HG02571 (cell line): ENCODE results near the gene BCOR.

ENCODE experiments used
- ATAC-seq: cut with Tn5 transposase; IDR thresholded peaks from one replicate; pipeline ENCODE4 v1.9.1; 2021; ENCODE audit warnings: mild to moderate bottlenecking, moderate library complexity; ENCODE audit not compliant: unreplicated experiment

Gene BCOR

DNA sequence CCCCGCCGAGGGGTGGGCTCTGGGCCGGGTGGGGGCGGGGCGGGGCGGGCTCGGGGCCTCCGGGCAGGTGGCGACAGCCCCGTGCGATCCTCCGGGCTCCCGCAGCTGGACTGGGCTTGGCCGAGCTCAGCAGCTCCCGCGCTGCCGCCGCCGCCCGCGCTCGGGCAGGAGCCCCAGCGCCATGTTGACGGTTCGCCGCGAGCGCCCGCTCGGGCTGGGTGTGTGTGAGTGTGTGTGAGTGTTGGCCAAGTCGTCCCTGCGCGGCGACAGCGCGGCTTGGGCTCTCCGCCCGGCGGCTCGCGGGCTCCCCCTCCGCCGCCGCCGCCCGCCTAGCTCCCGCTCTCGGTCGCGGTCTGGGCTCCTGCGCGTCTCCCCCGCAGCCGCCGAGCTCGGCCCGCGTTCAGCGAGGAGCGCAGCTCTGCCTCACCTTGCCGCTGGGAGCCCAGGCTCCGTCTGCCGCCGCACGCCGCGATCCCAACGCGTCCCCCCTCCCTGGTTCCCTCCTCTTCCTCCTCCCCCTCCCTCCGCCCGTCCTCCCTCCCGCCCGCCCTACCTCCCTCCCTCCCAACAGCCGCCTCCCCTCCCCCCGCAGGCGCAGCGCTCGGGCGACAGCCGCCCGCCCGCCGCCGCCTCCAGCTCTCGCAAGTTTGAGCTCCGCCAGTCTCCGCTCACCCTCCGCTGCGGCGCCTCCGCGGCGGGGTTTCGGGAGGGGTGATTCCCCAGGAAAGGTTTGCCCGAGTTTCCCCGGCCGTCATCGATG lies at the start of gene BCOR:
Gene BCOR (minus strand): TSS at position 455 of the 760 bp plus-strand sequence. CDS start 20,029 bp downstream, outside the sequence.
- ATAC-seq: no peak

DNA sequence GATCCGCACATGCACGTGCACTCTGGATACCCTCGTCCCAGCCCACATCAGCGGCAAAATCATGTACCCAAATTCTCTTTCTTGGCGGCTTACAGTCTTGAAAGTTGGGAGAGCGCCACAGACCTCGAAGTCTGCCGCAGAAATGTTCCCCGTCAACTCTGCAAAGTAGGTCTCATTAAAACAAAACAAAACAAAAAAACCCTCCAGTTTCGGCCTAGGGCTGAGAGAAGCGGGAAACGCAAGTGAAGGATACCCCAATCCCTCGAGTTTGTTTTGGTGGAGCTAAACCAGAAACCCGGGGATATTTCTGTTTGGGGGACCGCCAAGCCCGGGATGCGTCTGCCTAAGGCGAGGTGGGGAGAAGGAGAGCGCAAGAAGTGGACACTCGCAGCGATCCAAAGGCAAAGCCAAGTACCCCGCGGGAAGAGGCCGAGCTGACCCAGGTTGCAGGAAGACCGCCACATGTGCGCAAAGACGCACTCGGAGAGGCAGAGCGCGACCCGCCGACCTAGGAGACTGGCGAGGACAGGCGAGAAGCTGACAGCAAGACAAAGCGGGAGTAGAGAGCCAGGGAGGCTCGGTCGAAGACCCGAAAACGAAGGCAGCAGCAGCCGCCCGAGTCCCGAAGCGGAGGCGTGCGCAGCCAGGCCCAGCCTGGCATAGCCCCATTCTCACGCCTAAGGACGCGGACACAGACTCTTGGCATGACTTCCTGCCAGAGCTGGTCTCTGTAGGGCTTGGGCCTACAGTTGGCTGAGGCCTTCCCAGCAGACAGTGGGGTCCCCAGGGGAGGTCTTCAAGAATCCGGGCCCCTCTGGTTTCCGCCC lies 49.6 kb upstream of the BCOR start:
- no peak for ATAC-seq

DNA sequence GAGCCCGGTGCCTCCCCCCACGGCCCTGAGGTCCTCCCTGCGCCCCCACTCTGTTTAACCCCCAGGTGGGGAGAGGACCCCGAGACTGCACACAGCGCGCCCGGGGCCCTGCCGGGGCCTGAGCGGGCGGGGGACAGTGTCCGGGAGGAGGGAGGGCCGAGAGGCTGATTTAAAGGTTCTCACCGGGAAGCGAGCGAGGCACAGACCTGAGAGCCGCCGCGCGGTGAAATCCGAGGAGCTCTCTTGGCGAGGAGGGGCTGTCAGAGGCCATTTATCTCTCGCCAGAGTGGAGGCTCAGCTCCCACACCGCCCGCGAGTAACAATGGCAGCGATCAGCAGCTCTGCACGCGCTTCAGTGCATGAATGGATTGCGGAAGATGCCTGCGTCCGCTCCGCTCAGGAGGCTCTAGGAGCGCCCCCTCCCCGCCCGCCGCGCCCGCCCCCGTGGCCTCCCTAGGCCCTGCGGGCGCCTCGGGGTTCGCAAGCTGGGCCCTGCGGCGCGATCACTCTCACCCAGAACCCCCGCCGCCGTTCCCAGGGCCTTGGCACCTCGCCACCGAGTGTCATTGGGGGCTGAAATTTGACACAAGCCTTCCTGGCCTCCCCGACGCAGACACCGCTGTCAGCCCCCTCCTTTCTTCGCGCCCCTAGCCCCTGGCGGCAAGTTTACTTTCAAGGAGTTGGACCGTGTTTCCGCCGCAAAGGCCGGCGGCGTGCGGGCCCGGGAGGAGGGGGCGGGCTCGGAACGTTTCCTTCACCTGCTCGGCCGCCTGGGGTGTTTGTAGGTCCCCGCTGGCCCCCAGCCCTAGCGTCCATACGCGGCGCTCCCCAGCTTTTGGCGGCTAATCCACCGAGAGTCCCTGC lies 48.7 kb upstream of the BCOR start:
- ATAC-seq: no peak

DNA sequence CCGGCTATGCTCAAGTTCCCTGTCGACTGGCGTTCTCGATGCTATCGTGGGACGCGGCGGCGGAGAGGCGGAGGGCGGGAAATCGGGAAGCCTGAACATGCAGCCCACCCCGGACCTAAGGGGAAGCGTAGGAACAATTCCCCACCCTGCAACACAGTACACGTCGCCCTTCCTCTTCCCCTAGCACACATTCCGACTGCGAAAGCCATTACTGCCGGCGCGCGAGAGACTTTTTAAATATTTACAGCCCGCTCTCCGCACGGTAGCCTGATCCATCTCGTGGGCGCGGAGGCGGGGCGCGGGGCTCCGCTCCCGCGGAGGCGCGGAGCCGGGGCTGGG lies 48.1 kb upstream of the BCOR start:
- no peak for ATAC-seq

DNA sequence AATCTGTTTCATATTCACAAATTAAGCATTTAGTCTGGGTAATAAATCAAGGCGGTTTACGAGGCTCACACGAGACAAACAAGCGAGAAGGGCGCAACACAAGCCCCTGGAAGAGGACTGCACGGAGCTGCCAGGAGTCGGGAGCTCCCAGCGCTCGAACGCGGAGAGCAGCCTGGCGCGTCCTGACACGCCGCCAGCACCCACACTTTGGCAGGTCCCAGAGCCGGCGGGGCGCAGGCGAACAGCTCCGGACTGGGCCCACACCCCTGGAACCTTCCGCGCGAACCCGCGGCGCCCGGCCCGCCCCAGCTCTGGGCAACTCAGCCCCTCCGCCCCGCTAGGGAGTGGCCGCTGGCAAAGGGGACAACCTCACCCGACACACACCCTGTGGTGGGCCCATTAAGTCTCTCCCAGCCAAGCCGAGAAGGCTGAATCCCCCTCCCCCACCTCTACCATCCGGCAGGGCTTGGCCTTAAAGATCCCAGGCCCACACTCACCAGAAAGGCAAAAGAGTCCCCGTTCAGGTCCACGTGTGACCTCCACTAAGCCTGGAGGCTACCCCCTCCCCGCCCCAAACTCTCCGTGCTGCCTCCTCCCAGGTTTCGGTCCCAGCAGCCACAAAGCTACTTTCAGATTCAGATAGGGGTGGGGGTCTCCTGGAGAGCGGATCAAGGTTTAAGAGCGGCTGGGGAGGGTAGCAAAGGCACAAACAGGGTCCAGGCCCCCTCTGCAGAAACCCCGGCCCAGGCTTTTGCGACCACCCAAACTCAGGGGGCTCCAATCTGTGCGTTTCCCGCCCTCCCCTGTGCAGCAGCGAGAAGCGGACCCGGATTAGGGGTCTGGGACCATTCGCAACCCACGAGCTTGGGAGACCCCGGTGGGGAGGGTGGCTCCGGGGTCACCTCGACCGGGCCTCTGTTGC lies 47.5 kb upstream of the BCOR start:
- no peak for ATAC-seq

DNA sequence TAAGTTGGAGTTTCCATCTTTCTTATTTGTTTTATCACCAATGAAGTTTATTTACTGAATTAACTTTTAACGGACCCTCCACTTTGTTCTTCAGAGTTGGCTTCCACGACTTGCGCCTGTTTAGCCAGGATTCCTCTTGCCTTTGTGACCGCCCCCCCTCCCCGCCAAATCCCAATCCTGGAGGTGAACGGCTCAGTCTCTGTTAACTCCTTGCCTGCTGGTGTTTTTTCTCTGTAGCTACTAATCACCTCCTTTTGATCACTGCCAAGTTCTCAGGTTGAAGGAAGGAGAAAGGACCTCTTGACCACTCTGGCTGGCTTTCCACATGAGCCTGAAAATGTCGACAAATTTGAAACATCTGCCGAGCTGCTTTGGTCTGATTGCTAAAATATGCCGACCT lies 46.8 kb upstream of the BCOR start:
- ATAC-seq: no peak

DNA sequence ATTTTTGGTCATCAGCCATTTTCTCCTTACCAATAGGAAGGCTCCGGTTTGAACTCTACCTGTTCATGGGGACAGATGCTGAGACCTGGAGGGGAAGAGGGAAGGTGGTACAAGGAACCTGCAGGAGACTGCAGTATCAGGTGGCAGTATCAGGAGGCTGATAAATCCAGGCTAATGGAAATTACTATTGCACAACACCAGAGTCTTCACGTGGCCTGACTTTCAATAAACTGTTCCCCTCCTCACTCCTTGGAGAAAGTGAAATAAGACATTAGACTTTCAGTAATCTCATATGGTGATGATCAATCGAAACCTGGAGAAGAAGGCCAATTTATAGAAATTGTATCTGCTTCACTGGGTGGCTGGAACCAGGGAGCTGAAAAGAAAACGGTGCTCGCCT lies 46.2 kb upstream of the BCOR start:
- no peak for ATAC-seq

DNA sequence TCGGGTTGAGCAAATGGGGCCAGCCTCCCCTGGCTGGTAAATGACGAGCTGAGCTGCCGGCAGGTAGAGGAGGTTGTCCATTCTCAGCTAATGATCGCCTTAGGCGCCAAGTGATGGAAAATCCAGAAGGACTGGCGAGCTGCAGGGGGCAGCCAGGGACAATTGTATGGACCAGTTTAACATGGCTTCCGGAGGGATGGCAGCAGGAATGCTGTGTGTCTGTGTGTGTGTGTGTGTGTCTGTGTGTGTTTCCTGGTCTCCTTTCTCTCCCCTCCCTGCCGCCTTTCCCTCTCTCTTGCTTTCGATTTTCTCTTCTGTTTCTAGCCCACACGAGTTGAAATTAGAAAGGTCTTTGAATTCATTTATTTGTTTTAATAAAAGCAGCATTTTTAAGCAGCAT lies 45.2 kb upstream of the BCOR start:
- ATAC-seq: no peak

DNA sequence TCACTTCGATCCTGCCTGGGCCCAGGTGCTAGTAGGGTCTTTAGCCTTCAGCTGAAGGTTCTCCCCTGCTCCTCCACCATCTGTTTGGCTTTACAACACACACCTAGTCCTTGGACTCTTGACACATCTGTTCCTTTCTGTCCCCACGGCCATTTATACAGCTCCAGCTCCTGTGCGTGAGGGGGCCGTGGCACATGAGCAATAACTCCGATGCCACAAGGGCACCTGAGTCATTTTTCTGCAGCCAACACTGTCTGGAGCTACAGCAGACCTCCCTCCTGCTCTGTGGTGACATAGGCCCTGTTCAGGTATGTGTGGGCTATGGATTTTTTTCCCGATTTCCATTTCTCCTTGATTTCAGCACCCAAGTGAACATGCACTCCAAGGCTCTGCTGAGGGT lies 44.7 kb upstream of the BCOR start:
- no peak for ATAC-seq

DNA sequence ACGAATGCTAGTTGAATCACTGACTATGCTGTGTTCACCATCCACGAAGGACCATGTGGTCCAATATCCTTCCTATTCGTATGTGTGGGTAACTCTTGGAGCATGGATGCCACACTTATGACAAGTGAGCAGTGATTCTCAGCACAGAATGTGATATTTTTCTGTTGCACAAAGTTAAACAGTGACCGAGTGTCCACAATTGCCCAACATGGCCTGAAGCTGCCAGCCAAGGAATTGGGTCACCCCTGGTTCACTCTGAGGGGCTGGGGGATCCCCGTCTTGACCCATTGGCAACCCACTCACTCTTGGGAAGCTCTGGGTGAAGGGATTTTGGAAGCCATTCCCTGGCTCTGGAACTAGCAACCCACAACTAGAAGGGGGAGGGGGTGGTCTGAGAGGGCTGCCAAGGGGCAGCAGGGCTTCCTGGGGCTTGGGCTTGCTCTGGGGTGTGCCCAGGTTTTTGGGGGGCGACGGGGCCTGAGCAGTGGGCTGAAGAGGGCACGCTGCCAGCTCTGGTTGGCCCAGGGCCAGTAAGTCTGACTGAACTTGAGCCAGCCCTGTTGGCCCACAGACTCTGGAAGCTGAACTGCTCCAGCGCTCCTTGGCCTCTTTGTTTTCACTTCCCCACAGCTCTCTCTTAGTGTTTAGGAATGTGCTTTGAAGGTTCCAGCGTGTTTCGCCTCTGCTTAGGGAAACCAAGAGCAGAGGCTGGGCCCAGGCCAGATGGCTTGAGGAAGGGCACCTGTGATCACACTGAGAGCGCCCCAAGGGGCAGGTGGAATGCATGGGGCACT lies 43.1 kb upstream of the BCOR start:
- no peak for ATAC-seq

DNA sequence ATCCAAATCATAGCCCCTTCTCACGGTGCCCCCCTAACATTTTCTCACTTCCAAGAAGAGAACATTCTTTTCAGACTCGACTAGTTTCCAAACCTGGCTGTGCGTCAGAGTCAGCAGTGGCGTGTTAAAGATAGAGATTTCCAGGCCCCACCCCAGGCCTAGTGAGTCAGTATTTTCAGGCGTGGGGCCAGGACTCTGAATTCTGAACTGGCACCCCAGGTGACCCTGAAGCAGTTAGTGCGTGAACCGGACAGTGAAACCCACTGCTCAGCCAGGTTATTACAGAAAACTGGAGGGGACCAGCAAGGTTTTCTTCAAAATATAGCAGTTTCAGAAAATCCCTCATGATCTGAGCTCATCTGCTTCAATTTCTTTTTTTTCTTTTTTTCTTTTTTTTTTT lies 35.0 kb upstream of the BCOR start:
- no peak for ATAC-seq

DNA sequence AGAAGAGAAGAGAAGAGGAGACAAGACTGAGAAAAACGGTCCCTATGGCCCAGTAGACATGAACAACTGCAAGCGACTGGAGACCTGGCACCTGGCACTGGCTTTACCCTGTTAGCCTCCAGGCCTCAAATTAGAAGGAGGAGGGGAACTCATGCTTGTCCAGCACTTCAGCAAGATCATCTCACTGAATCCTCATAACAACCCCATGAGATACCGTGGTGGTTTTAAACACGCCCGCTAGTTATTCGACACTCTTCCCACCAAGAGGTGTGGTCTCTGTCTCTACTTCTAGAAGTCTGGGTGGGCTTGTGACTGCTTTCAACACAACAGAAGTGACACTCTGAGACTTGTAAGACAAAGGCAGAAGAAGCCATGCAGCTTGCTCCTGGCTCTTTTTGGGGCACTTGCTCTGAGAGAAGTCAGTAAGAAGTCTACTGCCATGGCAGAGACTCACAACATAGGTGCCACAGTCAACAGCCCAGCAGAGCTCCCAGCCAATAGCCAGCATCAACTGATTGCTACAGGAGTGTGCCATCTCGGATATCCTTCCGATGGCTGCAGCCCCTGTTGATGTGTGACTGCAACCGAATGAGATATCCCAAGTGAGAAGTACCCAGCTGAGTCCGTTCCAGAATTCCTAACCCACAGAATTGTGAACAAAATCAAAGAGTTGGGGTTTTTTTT lies 34.0 kb upstream of the BCOR start:
- ATAC-seq: no peak

DNA sequence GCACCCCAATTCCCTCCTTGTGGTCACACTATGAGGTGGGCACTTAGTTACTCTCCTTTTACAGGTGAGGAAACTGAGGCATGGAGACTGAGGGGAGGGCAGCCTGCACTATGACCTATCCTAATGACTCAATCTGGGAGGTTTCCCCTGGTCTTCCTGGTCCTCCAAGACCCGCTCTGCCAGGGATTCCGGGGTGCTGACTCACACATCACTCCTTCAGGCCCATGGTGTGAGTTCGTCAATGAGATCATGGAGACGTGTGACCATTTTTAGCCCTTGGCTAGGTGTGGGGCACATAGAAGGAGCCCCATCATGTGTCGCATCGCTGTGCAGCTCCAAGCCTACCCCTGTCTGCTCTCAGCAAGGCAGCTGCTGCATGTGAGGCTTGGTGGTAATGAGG lies 32.4 kb upstream of the BCOR start:
- ATAC-seq: no peak

DNA sequence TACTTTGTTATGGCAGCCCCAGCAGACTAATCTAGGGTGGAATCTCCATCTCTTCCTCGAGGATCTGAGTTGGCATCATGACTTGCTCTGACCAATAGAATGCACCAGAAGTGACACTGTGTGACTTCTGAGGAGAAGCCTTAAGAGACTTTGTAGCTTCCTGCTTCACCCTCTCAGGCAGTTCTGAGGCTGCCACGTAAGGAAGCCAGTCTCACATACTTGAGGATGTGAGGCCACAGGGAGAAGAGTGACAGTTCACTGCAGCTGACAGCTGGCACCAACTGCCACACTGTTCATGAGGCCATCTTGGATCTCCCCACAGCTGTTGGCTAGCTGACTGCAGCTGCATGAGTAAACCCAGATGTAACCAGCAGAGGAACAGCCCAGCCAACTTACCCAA lies 29.3 kb upstream of the BCOR start:
- ATAC-seq: no peak

DNA sequence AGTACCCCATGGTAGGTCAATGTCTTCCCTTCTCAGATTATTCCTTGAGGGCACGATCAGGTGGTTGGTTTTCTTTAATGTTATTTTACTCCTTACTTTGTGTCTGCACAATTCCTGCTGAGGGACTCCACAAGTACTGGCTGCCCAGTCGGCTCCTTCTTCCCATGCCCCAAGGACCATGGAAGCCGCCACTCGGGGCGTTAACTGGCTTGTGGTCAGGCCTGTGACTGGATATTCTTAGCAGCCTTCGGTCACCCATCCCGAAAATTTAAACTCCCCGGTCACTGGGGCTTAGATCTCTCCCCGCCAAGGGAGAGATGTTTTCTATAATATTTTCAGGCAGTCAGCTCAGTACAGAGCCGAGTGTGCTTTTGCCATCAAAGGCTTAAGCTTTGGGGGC lies 24.7 kb upstream of the BCOR start:
- no peak for ATAC-seq

DNA sequence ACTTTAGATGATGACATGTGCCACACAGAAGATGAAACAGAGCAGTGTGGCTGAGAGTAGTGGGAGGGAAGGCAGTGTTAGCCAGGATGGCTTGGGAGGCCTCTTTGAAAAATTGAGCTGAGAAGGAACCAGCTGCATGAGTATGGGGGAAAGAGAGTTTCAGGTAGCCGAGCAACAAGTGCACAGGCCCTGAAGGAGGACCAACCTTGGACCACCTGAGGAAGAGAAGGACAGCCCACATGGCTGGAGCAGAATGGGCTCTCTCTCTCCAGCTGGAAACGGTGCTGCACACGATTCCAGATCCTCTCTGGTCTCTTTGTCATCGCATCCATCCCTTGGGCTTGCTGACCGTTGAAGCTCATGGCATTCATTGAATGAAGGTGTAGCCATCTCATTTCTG lies 23.9 kb upstream of the BCOR start:
- no peak for ATAC-seq

DNA sequence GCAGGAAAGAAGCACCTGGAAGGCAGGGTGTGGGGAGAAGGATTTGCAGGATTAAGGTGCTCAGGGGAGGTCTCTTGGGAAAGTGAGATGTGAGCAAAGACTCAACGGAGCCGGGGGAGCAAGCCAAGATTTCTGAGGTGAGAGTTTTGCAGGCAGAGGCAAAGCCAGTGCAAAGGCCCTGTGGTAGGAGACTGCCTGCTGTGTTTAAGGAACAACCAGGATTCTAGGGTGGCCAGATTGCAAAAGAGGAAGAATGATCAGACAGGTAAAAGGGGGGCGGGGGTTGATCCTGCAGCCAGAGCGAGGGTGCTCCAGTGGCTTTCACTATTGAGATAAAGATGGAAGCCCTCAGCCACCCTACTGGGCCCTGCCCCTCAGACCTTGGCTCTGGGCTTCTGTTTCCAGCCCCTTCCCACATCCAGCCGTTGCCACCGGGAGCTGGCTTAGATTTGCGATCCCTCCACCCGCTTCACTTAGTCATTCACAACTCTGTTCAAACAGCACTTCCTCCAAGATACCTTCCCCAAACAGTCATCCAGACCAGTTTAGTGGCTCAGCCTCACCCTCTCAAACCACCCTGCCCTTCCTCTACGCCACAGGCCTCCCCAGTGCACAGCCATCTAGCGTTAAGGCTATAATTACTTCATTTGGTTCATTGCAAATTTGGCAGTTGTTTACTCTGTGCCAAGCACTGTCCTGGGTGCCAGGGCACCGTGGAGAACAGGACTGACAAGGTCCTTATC lies 23.3 kb upstream of the BCOR start:
- ATAC-seq: no peak

DNA sequence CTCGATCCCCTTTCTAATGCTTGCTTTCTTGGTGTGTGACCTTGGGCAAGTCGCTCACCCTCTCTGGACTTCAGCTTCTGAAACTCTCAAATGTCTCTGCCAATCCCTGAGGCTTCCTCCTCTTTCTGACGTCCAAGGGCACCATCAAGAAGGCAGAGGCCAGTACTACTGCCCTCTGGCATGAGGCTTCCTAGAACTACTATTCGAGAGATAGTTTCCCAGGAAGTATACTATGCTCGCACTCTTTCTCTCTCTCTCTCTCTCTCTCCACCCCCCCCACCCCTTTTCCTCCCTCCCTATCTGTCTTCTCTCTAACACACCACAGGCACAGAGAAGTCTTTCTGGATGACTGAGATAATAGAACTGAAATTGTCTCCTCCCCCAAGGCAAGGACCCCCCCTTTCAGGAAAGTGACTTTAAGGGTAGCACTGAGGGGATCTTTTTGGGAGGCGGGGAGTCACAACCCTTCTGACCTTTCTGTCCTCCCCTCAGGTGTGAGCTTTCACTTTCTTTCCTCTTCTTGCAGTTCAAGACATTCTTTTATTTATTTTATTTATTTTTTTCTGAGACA lies 20.0 kb upstream of the BCOR start:
- no peak for ATAC-seq
